Measurements from ENCODE around the gene PBLD. TPM values are rescaled to one million over a fixed set of nuclear protein-coding genes. Genes with fewer than 3 reads are reported as not detected.

The PBLD gene
- 10 to 100 TPM in 1 of 4 donors, 1 to 10 TPM in 3; 4.9 to 12.3 (median 7.6) TPM for total RNA-seq

DNA sequence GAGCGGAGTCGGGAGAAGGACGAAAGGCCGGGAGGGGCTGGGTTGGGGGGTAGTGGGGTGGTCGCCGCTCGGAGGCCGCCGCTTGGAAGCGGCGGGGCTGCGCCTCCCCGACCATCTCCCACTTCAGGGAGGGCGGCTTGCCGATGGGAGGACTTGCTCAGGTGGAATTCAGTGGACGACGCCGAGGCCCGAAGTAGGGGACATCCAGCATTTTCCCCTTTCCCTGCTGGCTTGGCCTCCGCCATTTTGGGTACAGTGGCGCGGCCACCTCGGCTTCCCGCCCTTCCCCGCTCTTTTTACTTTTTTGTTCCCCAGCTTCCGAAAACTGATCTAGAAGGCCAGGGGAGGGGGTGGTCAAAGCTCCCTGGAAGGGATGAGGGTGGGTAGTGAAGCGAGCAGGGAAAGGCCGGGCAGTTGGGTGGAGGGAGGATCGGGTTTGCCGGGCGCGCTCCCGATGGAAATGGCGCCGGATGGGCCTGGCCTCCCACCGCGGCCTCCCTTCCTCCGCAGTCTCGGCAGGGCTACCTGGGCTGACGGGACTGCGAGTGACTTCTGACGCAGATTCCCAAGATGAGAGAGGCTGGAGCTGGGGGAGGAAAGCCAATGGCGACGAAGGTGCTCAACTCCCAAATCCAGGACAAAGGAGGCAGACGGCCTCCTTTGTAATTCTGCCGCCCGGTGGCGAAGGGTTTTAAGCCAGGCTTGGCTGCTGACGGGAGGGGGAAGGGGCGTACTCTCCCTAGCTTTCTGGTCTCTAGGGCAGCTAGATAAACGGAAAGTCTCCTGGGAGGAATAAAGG is at the start of gene PBLD:
Gene PBLD (minus strand): TSS at position 670 of the 799 bp plus-strand sequence. CDS start 26,084 bp downstream, outside the sequence.
- ATAC-seq (ENCODE audit: low FRiP score) = peak; percentile 16
- no peak for DNase-seq (ENCODE audit: low spot score)

GRCh38 chr10:68371604-68372003 is 38.9 kb upstream of the PBLD start:
- ATAC-seq (ENCODE audit: low FRiP score) = no peak
- TF ChIP-seq CTCF (IDR thresholded peaks at IDR 0.05) = no peak
- no peak for DNase-seq (ENCODE audit: low spot score)

More for the DNA sequence above, at the start of gene PBLD:
- TF ChIP-seq CTCF (IDR thresholded peaks at IDR 0.05) = no peak

DNA sequence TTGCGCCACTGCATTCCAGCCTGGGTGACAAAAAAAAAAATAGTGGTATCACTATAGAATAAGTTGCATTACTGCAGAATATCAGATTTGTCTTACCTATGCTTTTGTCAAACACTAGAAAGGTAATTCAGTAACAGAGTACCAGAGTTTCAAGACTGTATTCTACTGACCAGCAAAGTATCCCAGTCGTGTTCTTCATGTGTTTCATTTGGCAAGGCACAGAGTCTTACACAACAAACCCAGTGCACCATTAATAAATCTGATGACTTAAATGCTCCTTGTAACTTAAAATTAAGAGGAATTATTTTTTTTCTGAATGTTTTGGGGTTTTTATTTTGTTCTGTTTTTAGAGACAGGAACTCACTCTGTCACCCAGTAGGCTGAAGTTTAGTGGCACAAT is 34.4 kb upstream of the PBLD start:
- TF ChIP-seq CTCF (IDR thresholded peaks at IDR 0.05) = no peak
- ATAC-seq (ENCODE audit: low FRiP score) (no peak), DNase-seq (ENCODE audit: low spot score) (no peak)

- ATAC-seq (ENCODE audit: low FRiP score) (no peak), DNase-seq (ENCODE audit: low spot score) (no peak)
- no peak for TF ChIP-seq CTCF (IDR thresholded peaks at IDR 0.05)
Measured at GRCh38 chr10:68366600-68366999, 33.9 kb upstream of the PBLD start.

GRCh38 chr10:68365611-68366010 is 32.9 kb upstream of the PBLD start:
- ATAC-seq (ENCODE audit: low FRiP score) (no peak), DNase-seq (ENCODE audit: low spot score) (no peak)
- no peak for TF ChIP-seq CTCF (IDR thresholded peaks at IDR 0.05)

- no peak for ATAC-seq (ENCODE audit: low FRiP score)
- DNase-seq (ENCODE audit: low spot score) = no peak
- TF ChIP-seq CTCF (IDR thresholded peaks at IDR 0.05) = no peak
Measured at GRCh38 chr10:68364101-68364886, 31.6 kb upstream of the PBLD start.

All from omental fat pad (tissue), 4 donors.